IMR-90 (cell line): ENCODE data around the gene HASPIN.

Source experiments
- BHLHE40 ChIP-seq: fragments of 150-350 bp; IDR thresholded peaks from 2 replicates; pipeline ENCODE4 v1.6.1; 2016; ENCODE audit warnings: mild to moderate bottlenecking, low read depth, low read length
- MAFK ChIP-seq: IDR thresholded peaks from 2 replicates; pipeline ENCODE4 v1.6.1; 2012; ENCODE audit warnings: low read depth, low read length, improper control_type of control experiment
- MXI1 ChIP-seq: IDR thresholded peaks from 2 replicates; pipeline ENCODE4 v1.6.1; 2012; ENCODE audit warnings: low read depth, mild to moderate bottlenecking, low read length, moderate library complexity, borderline replicate concordance
- POLR2A ChIP-seq: IDR thresholded peaks from 2 replicates; pipeline ENCODE4 v1.6.1; 2012; ENCODE audit warnings: mild to moderate bottlenecking, low read depth, low read length
- RAD21 ChIP-seq: IDR thresholded peaks from 2 replicates; pipeline ENCODE4 v1.6.1; 2012; ENCODE audit warnings: low read length, improper control_type of control experiment
- RCOR1 ChIP-seq: IDR thresholded peaks from 2 replicates; pipeline ENCODE4 v1.6.1; 2012; ENCODE audit warnings: mild to moderate bottlenecking, low read length, improper control_type of control experiment; ENCODE audit not compliant: insufficient replicate concordance
- SMC3 ChIP-seq: fragments of 150-350 bp; IDR thresholded peaks from 2 replicates; pipeline ENCODE4 v1.6.1; 2016; ENCODE audit warnings: low read depth, mild to moderate bottlenecking, antibody characterized with exemption, low read length, moderate library complexity
- TF ChIP-seq, protein P1 (sequence below): conservative IDR thresholded peaks from 2 replicates; pipeline ENCODE4 v1.5.1; 2012; ENCODE audit warnings: mild to moderate bottlenecking, low read depth, low read length, improper control_type of control experiment
- TF ChIP-seq, protein P2 (sequence below): fragments of 150-350 bp; IDR thresholded peaks from 2 replicates; pipeline ENCODE4 v1.6.1; 2017; ENCODE audit warnings: mild to moderate bottlenecking, antibody characterized with exemption, low read length, low read depth

DNA sequence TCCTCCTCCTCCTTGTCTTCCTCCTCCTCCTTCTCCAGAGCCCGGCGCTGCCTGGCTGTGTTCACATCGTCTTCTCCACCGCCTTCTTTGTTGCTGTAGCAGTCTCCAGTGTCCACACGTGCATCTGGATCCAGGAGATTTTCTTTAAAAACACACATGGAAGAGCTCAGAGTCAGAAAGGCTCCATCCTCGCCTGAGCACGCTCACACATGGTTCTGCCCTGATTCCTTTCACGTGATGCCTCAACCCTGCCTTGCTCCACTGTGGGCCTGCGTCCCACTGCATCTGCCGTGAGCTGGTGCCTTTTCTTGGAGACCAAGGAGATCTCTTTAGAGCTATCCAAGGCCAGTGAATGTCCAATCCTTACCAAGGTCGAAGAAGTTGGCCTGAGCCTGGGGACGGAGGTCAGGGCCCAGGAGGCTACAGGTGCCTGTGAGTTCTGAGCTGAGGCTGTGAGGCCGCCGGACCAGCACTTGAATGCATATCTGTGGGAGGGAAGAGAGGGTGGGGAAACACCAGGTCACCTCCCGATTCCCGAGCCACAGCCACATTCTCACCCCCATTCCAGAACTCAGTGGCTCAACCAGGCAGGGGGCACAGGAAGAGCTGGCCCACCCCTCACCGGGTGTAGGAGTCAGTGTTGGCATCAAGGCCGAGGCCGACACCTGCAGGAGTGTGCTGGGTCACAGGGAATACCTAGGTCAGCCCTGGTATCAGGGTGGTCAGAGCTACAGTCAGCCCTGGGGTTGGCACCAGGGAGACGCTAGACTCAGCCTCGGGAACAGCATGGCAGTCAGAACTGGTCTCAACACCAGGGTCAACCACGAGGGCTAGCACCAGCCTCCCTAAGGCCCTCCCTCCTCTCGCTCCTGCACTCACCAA is 37.6 kb downstream of the HASPIN start:
- no peak for TF ChIP-seq RAD21
- TF ChIP-seq MXI1, result no peak
- TF ChIP-seq BHLHE40, result no peak
- TF ChIP-seq, protein P1, sequence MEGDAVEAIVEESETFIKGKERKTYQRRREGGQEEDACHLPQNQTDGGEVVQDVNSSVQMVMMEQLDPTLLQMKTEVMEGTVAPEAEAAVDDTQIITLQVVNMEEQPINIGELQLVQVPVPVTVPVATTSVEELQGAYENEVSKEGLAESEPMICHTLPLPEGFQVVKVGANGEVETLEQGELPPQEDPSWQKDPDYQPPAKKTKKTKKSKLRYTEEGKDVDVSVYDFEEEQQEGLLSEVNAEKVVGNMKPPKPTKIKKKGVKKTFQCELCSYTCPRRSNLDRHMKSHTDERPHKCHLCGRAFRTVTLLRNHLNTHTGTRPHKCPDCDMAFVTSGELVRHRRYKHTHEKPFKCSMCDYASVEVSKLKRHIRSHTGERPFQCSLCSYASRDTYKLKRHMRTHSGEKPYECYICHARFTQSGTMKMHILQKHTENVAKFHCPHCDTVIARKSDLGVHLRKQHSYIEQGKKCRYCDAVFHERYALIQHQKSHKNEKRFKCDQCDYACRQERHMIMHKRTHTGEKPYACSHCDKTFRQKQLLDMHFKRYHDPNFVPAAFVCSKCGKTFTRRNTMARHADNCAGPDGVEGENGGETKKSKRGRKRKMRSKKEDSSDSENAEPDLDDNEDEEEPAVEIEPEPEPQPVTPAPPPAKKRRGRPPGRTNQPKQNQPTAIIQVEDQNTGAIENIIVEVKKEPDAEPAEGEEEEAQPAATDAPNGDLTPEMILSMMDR, result no peak
- no peak for TF ChIP-seq POLR2A
- no peak for TF ChIP-seq MAFK
- TF ChIP-seq, protein P2, sequence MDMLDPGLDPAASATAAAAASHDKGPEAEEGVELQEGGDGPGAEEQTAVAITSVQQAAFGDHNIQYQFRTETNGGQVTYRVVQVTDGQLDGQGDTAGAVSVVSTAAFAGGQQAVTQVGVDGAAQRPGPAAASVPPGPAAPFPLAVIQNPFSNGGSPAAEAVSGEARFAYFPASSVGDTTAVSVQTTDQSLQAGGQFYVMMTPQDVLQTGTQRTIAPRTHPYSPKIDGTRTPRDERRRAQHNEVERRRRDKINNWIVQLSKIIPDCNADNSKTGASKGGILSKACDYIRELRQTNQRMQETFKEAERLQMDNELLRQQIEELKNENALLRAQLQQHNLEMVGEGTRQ, result no peak
- no peak for TF ChIP-seq SMC3
- TF ChIP-seq RCOR1, result no peak
